GM19238 (cell line): ENCODE measurements around the gene MAN1A2.
A peak's percentile ranks its signal among the peaks of the same experiment; 100 is the strongest.

ENCODE experiments used
- DNase-seq: peaks from one replicate; pipeline ENCODE4 v3.0.0; 2011; ENCODE audit warnings: low spot score; ENCODE audit not compliant: insufficient read length

Gene MAN1A2

GRCh38 chr1:117493906-117494305 lies 126.7 kb downstream of the MAN1A2 start:
- no peak for DNase-seq

GRCh38 chr1:117495068-117495467 lies 127.8 kb downstream of the MAN1A2 start:
- DNase-seq, result no peak

DNA sequence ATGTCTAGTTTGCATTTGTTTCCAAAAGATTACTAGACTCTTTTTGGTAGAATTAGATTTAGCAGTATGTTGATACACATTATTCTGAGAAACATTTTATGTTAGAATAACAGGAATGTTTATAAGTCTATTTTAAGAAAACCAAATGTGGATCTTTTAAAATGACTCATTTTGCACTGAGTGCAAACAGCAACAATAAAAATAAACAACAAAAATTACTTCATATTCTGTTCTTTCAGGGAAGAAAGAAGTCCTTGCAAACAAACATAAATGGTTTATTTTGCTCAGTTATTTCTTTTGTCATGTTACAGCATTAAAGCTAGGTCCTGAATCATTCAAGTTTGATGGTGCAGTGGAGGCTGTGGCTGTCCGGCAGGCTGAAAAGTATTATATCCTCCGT lies 131.8 kb downstream of the MAN1A2 start:
- no peak for DNase-seq

- DNase-seq, result no peak
Measured at GRCh38 chr1:117500584-117500983, 133.3 kb downstream of the MAN1A2 start.

DNA sequence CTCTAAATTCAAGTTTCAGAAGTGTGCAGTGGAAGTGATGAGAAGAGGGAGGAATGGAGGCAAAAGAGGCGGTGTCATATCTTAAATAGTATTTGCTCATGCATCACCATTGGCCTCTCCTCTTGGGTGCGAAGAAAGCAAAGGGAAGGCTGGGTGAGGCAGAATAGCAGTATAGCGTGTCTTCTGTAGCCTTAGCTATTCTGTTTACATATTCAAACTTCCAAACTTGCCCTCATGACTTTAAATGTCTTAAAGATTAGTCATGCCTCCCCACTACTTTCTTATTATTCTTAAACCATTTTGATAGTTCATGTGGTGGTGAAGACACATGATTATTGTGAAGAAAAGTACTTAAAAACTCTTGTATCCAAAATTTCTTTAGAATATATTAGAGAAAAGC lies 134.0 kb downstream of the MAN1A2 start:
- no peak for DNase-seq

DNA sequence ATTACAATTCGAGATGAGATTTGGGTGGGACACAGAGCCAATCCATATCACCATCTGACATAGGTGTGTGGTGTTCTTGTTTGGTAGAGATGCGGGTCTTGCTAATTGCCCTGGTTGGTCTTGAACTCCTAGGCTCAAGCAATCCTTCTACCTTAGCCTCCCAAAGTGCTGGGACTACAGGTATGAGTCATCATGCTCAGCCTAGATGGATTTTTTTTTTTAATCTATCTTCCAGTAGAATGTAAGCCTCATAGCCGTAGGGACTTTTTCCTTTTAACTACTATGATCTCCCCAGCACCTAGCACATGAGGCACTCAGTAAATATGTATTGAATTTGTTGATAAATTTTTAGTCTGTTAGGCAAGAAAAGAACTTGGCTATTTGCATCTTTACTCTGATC lies 144.0 kb downstream of the MAN1A2 start:
- DNase-seq, result no peak

- DNase-seq, result no peak
Measured at GRCh38 chr1:117512728-117513321, 145.6 kb downstream of the MAN1A2 start.

GRCh38 chr1:117523111-117523510 lies 155.9 kb downstream of the MAN1A2 start:
- DNase-seq, result no peak

GRCh38 chr1:117527074-117527473 lies 159.8 kb downstream of the MAN1A2 start:
- DNase-seq, result no peak

DNA sequence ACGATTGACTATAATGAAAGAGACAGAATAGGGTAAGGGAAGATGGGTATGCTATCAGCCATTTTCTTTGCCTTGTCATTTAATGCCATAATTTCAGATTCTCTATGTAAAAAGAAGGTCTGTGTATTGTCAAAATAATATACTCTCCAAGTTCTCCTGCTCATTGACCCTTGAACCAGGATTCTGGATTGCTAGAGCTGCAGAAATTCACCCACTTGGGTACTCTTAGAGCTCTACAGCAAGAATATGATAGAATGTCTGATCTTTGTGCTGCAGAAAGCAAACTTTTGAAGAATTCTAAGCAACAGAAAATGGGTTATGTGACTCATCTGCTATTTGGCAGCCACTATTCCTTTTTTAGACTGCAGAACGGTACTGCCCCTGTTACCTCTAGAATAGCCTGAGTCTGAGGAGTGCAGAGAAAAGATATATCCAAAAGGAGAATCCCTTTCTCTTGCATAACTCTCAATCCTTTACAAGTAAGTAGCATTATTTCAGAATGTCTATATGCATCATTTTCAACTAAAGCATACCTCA lies 160.4 kb downstream of the MAN1A2 start:
- no peak for DNase-seq

DNA sequence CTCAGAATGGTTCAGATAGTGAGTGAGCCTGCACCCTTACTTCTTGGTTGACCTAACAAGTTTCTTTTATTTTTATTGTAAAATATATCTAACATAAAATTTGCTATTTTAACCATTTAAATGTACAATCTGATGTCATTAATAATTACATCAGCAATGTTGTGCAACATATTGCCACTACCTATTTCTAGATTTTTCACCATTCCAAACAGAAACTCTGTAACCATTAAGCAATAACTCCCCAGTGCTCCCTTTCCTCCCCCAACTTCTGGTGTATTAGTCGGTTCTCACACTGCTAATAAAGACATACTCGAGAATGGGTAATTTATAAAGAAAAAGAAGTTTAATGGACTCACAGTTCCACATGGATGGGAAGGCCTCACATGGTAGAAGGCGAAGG lies 162.4 kb downstream of the MAN1A2 start:
- no peak for DNase-seq

DNA sequence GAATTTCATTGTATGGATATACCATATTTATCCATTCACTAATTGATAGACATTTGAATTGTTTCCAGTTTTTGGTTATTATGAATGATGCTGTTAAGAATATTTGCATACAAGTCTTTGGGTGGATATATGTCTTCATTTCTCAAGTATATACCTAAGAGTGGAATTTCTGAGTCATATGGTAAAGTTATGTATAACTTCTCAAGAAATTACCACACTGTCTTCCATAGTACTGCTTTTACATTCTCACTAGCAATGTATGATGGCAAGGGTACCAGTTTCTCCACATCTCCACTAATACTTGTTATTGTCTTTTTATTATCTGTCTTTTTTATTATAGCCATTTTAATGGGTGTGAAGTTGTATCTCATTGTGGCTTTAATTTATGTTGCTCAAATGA lies 164.0 kb downstream of the MAN1A2 start:
- no peak for DNase-seq

DNA sequence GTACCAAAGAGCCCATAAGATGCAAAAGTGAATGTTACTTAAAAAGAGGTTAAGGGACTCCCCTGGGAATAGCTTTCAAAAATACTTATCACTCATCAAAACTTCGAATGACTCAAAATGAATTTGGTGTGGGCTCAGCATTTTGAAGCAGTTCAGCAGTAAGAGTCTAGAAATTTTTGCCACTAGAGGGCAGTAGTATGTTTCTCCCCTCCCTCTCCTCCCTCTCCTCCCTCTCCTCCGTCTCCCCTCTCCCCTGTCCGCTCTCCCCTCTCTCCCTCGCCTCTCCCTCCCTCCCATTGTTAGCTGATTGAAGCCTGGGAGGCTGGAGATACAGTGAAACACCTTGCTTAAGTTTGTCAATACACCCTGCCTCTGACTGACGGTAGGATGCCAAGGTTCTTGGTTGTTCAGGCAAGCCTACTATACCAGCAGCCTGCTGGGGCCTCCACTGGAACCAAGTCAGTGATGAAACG lies 167.8 kb downstream of the MAN1A2 start:
- peak; percentile 27 for DNase-seq

GRCh38 chr1:117535821-117536220 lies 168.6 kb downstream of the MAN1A2 start:
- no peak for DNase-seq

DNA sequence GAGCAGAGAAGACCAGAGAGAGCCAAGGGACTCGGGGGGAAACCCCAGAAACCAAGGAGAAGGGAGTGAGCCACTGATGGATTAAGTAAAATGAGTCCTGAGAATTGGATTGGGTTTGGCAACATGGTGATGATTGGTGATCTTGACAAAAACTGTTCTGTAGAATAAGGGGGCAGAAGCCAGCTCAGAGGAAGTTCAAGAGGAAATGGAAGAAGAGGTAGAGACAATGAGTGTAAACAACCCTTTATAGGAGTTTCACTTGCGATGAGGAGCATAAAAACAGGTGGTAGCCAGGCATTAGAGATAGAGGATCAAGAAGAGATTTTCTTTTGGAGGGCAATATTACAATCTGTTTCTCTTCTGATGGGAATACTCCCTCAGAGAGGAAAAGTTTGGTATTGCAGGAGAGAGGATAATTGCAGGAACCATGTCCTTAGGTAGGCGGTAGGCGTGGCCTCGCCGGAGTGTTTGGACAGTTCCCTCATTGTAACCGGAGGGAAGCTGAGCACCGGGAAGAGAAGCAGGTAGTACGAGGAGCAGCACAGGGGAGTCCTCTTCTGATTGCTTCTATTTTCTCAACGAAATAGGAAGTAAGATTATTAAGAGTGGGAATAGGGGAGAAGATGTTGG lies 170.2 kb downstream of the MAN1A2 start:
- no peak for DNase-seq

GRCh38 chr1:117540532-117540931 lies 173.3 kb downstream of the MAN1A2 start:
- no peak for DNase-seq

DNA sequence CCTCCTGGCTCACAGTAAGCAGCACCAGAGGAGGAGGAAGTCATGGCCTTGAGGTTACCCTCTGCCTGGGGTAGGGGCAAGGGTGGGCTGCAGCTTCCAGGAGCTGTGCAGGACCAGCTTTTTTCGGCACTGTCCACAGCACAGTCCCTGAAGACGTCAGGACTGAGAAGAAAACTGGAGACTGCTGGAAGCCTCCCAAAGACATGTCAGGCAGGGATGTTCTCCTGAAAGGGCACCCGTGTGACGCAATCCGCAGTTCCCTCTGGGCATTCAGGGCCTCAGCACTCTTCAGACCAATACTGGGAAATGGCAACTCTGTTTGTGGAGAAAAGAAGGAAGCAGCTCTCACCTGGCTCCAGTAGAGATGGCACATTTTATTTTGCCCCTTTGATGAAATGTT lies 173.8 kb downstream of the MAN1A2 start:
- DNase-seq, result no peak

DNA sequence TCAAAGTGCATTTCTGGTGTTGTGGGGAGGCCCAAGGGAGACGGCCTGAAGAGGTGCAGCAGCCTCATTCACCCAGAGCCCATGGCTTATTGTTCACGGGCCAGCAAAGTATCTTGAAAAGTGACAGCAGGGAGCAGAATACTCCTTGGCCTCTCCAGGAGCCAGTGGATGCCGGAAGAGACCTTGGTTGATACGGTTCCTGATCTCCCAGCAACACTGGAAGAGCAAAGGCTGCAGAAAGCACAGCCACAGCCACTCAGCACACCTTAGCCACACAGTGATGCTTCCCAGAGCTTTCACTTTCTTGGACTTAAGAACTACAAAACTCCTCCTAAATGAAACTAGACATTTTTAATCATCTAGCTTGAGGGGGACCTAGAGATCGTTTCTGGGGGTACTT lies 174.3 kb downstream of the MAN1A2 start:
- DNase-seq, result no peak

DNA sequence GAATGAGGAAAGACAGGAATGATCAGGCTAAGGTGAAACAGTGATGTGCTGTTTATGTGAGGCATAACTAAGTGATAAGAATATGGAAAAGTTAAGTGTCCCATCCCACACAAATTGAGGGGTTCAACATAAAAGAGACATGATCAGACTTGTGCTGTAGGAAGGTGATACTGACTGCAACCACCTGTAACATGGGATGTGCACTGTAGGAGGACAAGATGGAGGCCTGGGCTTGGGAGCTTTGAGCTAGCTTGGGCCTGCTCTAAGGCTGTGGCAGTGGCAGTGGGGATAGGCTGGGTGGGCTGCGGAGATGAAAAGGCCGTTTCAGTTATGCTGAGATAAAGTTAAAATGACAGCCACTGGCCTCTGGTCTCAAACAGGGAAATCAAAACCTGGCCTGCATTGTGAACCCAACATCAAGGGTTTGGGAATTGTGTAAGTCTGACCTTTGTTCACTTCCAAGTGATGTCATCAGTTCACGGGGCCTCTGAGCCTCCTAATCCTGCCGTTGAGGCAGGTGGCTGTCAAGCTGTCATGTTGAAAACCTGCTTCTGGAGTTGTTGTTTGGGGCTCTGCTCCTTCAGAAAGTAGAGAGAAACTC lies 177.4 kb downstream of the MAN1A2 start:
- no peak for DNase-seq

GRCh38 chr1:117546467-117546866 lies 179.2 kb downstream of the MAN1A2 start:
- DNase-seq, result no peak

DNA sequence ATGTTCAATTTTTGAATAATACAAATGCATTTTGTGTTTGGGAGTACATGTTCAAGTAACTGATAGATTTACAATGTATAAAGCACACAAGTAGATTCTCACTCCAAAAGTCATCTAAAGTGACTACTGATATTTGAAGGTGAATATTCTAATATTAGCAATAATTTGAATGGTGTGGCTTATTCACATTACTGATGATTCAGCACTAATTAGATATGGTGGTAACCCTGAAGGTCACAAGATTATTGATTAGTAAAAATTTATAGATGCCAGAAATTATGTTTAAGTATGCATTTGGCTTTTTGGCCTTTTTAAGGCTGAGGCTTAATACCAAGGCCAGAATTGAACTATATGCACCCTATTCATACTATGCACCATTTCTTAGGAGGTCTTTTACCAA lies 186.2 kb downstream of the MAN1A2 start:
- DNase-seq, result no peak

DNA sequence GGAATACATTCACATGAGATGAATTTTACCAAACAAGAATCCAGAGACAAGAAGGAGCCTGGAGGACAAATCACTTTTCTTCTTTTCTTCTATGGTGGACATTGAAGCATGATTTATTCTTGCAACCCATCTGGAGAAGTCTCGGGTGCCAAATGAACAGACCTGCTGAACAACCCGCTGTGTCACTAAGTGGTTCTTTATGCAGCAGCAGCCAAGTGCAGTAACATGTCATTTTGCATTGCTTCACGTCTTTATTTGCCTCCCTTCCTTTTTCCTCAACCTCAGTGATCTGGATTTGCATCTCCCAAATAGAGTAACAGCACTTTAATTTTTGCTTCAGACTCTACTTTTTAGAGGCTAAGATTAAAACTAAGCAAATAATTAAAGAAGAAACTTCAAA lies 188.6 kb downstream of the MAN1A2 start:
- DNase-seq, result no peak

DNA sequence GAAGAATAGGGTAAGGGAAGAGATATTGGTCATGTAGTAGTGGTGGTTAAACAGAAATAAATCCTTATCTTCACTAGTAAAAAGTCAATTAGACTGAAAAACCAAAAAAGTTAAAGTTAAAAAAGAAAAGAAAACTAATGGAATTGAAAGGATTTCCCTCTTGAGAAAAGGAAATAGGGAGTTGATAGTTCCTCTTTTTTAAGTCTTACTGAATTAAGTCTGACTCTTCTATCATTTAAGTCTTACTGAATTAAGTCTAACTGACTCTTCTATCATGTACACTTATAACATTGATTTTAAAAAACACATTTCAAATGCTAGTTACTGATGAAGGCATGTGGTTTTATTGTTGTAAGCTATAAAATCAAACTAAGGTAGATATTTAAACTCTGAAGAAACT lies 189.1 kb downstream of the MAN1A2 start:
- DNase-seq, result no peak
